Hematopoietic multipotent progenitor cell treated with erythropoietin and hydrocortisone succinate and interleukin-3 and kit ligand, for 6 days (in vitro differentiated cells): ENCODE results near the gene ACVR1.
"Not testable (repeated sequence)": the region's sequence is repeated elsewhere in the genome, so short reads cannot be mapped to it uniquely, and the experiment has no call there.

Experiments used
- DNase-seq: peaks from one replicate; pipeline ENCODE4 v3.0.0-alpha.2; 2015

ACVR1 gene

GRCh38 chr2:157748371-157749142 lies 127.6 kb downstream of the ACVR1 start:
- no peak for DNase-seq

- DNase-seq, result no peak
Observed at GRCh38 chr2:157747695-157748370, 128.3 kb downstream of the ACVR1 start.

- DNase-seq, result no peak
Observed at GRCh38 chr2:157747280-157747679, 128.8 kb downstream of the ACVR1 start.

- no peak for DNase-seq
Observed at GRCh38 chr2:157746234-157746950, 129.7 kb downstream of the ACVR1 start.

- DNase-seq, result no peak
Observed at GRCh38 chr2:157744571-157745076, 131.5 kb downstream of the ACVR1 start.

- no peak for DNase-seq
Observed at GRCh38 chr2:157743051-157743450, 133.1 kb downstream of the ACVR1 start.

- DNase-seq, result no peak
Observed at GRCh38 chr2:157741819-157742484, 134.2 kb downstream of the ACVR1 start.

GRCh38 chr2:157737656-157738055 lies 138.5 kb downstream of the ACVR1 start:
- no peak for DNase-seq

GRCh38 chr2:157735532-157735931 lies 140.6 kb downstream of the ACVR1 start:
- no peak for DNase-seq

- DNase-seq, result no peak
Observed at GRCh38 chr2:157733263-157733662, 142.9 kb downstream of the ACVR1 start.

GRCh38 chr2:157732596-157732995 lies 143.5 kb downstream of the ACVR1 start:
- no peak for DNase-seq

GRCh38 chr2:157727693-157728092 lies 148.4 kb downstream of the ACVR1 start:
- no peak for DNase-seq

- DNase-seq, result no peak
Observed at GRCh38 chr2:157726946-157727345, 149.2 kb downstream of the ACVR1 start.

GRCh38 chr2:157725846-157726245 lies 150.3 kb downstream of the ACVR1 start:
- peak; percentile 4 for DNase-seq

- DNase-seq, result peak; percentile 60
Observed at GRCh38 chr2:157722580-157723234, 153.4 kb downstream of the ACVR1 start.

GRCh38 chr2:157720504-157720903 lies 155.6 kb downstream of the ACVR1 start:
- DNase-seq, result no peak

- DNase-seq, result not testable (repeated sequence)
Observed at GRCh38 chr2:157704653-157705052, 171.5 kb downstream of the ACVR1 start.

- not testable (repeated sequence) for DNase-seq
Observed at GRCh38 chr2:157704148-157704547, 172.0 kb downstream of the ACVR1 start.

- no peak for DNase-seq
Observed at GRCh38 chr2:157699806-157700205, 176.3 kb downstream of the ACVR1 start.

GRCh38 chr2:157699009-157699408 lies 177.1 kb downstream of the ACVR1 start:
- no peak for DNase-seq

- no peak for DNase-seq
Observed at GRCh38 chr2:157698430-157698829, 177.7 kb downstream of the ACVR1 start.

- DNase-seq, result no peak
Observed at GRCh38 chr2:157696036-157696435, 180.1 kb downstream of the ACVR1 start.
